ENCODE results near the gene ZDHHC4.
"Not testable (repeated sequence)": the region's sequence is repeated elsewhere in the genome, so short reads cannot be mapped to it uniquely, and the experiment has no call there.

Gene ZDHHC4

DNA sequence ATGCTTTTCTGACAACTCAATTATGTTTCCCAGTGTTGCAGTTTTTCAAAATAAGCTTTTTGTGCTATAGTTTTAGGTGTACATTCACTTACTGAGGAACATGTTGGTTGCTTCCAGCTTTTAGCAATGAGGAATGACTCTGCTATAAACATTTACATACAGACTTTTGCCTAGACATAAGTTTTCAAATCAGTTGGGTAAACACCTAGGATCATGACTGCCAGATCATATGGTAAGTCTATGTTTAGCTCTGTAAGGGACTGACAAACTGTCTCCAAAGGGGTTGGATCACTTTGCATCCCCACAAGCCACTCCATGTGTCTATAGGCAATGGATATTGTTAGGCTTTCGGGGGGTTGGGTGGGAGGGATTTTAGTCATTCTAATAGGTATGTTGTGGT lies 15.1 kb upstream of the ZDHHC4 start:
- DNase-seq (ENCODE audit: low spot score), result no peak

DNA sequence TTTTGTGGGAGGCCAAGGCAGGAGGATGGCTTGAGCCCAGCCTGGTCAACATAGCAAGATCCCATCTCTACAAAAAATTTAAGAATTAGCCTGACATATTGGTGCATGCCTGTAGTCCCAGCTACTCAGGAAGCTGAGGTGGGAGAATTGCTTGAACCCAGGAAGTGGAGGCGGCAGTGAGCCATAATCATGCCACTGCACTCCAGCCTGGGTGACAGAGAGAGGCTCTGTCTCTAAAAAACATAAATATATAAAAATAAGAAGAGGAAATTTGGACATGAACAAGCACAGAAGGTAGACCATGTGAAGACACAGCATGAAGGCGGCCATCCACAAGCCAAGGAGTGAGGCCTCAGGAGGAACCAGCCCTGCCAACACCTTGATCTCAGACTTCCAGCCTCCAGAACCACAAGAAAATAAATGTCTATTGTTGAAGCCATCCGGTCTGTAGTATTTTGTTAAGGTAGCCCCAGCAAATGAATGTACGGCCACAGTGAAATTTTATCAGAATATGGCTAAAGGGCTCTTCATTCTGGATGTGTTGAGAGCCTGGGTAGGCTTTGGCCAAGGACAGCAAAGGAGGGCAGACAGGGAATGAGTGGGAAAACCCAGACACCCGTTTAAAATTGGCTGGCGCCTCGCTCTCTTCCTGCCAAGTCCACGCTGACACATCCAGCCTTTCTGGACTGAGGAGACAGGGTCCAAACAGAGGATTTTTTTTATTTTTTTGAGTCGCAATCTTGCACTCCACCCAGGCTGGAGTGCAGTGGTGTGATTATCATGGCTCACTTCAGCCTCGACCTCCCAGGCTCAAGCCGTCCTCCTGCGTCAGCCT lies 13.1 kb upstream of the ZDHHC4 start:
- DNase-seq (ENCODE audit: low spot score), result peak; percentile 94

DNA sequence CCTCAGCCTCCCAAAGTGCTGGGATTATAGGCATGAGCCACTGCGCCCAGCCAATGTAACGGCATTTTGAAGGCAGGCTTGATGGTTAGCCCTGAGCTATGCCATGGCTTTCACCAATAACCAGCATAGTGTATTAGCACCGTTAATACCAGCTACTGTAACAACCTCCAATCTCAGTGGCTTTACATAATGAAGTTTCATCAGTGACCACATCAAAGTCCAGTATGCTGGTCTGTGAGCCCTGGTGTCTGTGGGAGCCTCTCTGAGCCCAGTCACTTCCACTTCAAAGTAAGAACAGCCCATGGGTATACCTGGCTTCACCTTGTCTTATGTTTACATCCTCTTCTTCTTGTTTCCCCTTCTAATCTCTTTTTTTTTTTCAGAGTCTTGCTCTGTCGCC lies 11.6 kb upstream of the ZDHHC4 start:
- DNase-seq (ENCODE audit: low spot score), result no peak

DNA sequence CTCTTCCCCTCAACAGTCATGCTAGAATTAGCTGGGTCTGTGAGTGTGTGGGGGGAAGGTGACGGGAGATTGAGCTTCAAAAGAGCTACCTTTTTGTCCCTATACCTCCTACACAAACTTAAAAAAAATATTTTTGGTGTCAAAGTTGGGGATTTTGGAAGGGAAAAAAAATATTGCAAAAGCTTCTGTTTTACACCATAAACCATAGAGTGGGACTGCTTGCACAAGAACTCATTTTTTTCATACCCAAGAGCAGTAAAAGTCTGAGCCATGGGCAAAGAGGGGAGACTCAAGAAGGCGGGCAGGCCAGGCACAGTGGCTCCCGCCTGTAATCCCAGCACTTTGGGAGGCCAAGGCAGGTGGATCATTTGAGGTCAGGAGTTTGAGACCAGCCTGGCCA lies 9.4 kb upstream of the ZDHHC4 start:
- DNase-seq (ENCODE audit: low spot score), result no peak

DNA sequence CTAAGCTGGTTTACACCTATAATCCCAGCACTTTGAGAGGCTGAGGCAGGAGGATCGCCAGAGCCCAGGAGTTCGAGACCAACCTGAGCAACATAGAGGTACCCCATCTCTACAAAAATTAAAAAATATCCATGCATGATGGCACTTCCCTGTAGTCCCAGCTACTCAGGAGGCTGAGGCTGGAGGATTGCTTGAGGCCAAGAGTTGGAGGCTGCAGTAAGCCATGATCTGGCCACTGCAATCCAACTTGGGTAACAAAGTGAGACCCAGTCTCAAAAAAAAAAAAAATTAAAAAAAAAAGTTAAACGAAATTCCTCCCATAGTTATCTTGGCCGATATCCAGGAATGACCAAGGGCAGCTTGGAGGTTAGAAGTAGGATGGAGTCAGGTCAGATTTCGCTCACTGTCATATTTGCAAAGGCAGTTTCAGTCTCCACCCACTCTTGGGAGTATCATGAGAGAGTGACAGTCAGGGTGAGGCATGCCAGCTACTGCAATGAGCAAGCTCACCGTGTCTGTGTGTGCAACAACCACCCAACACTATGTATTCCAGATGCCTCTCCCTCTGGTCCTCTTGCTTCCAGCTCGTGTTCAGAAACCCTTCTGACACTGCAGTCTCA lies 6.0 kb upstream of the ZDHHC4 start:
- DNase-seq (ENCODE audit: low spot score), result no peak

DNA sequence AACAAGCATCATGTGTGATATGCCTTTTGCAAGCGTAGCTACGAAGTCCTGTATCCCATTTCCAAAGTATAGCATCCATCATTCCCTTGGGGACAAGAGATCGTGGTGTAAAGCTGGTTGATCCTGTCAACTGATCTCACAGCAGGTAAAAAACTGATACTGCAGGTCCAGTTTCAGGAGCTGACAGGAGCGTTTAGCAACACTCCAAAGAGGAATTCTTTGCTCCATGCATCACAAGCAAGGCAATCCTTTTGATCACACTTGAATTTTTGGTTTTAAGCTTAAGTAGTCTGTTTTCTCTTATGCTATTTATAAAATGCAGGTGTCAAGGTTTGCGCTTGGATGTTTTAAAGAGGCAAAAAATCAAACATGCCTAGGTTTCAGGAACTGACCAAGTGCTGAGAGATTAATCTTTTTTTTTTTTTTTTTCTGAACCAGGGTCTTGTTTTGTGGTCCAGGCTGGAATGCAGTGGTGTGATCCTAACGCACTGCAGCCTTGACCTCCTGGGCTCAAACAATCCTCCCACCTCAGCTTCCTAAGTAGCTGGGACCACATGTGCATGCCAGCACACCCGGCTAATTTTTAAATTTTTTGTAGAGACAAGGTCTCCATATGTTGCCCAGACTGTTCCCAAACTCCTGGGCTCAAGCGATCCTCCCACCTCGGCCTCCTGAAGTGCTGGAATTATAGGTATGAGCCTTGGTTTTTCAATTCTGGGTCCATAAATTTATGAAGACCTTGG lies 1.8 kb upstream of the ZDHHC4 start:
- DNase-seq (ENCODE audit: low spot score), result no peak

DNA sequence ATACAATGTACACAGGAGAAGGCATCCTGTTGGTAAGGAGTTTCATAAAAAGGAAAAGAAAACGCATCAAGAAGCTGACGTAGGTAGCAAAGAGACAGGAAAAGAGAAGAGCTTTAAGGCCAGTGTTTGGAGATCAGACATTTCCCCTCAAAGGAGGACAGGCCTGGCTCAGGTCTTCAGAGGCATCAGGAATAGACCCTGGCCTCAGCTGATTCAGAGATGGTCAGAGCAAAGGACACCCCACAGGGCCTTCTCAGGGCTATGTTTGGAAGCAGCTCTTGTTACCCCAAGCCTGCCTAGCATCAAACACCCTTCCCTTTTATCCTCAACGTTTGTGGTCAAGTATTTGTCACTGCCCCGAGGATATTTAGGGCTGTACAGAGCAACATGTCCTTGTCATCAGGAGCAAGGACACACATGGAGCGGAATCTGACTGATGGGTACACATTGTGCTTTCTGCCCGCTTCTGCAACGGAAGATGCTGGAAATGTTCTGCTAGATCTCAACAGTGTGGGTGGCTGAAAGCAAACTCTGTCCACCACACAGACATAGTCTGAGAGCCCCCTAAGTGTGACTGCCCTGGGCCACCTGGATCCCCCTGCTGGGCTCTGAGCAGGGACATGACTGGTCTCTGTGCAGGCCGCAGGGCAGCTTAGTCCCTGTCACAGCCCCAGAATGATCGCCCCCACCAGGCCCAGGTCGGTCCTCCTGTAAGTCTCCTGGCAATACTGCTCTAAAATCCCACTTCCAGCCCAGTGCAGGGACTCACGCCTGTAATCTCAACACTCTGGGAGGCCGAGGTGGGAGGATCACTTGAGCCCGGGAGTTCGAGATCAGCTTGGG lies 1.0 kb upstream of the ZDHHC4 start:
- DNase-seq (ENCODE audit: low spot score), result no peak

DNA sequence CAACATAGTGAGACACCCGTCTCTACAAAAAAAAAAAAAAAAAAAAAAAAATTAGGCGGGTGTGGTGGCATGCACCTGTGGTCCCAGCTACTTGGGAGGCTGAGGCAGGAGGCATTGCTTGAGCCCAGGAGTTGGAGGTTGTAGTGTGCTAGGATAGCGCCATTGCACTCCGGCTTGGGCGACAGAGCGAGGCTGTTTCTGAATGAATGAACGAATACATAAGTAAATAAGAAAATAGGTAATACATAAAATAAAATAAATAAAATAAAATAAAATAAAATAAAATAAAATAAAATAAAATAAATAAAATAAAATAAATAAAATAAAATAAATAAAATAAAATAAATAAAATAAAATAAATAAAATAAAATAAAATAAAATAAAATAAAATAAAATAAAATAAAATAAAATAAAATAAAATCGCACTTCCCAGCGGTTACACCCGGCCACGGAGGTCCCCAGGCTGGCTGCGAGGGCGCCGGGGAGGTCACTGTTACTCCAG lies 336 bp upstream of the ZDHHC4 start:
- DNase-seq (ENCODE audit: low spot score), result not testable (repeated sequence)

DNA sequence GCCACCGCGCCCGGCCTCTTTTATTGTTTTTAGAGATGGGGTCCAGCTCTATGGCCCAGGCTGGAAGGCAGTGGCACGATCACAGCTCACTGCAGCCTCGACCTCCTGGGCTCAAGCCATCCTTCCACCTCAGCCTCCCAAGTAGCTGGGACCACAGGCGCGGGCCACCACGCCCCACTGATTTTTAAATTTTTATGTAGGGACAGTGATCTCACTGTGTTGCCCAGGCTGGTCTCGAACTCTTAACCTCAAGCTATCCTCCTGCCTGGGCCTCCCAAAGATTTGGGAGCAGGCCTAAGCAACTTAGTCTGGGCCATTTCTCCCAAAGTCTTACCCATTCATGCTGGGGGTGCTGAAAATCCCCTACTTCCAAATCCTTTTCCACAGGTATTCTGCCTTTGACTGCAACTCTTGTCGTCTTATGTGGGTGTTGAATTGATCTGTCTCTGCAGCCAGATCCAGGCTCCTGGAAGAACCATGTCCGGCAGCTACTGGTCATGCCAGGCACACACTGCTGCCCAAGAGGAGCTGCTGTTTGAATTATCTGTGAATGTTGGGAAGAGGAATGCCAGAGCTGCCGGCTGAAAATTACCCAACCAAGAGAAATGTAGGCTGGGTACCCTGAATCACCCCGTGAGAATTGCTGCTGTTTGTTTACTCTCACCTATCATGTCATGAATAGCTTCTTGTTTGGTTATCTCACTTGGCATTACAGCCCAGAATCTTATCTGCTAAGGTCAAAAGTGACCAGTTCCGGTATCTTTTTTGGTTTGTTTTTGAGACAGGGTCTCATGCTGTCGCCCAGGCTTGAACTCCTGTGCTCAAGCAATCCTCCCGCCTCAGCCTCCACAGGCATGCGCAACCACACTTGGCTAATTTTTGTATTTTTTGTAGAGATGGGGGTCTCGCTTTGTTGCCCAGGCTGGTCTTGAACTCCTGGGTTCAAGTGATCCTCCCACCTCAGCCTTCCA lies 1.1 kb downstream of the ZDHHC4 start:
- no peak for DNase-seq (ENCODE audit: low spot score)

DNA sequence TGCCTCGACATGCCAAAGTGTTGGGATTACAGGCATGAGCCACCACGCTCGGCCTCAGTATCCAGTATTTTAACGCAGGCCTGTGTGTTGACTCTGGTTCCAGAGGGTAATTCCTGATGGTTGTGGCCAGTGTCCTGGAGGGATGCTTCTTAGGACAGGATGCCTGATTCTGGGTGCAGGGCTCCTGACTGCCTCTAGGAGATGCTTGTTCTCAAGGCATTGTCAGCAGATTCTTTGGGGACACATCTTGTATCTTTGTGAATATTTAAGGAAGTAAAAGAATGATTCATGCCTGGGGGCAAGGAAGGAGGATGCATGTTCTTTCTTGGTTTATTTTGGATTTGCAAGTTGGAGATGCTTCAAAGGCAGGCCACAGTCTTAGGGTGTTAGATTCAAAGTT lies 2.2 kb downstream of the ZDHHC4 start:
- no peak for DNase-seq (ENCODE audit: low spot score)

DNA sequence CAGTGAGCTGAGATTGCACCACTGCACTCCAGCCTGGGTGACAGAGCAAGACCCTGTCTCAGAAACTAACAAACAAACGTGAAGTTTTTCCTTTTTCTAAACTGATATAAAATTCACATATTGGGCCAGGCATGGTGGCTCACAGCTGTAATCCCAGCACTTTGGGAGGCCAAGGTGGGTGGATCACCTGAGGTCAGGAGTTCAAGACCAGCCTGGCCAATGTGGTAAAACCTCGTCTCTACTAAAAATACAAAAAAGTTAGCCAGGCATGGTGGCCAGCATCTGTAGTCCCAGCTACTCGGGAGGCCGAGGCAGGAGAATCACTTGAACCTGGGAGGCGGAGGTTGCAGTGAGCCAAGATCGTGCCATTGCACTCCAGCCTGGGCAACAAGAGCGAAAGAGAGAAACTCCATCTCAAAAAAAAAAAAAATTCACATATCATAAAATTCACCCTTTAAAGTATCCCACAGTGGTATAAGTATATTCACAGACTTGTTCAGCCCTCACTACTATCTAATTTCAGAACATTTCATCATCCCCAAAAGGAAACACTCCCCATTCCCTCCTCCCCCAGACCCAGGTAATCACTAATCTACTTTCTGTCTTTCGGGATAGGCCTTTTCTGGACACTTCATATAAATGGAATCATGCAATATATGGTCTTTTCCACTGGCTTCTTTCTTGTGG lies 8.6 kb downstream of the ZDHHC4 start:
- DNase-seq (ENCODE audit: low spot score), result not testable (repeated sequence)

DNA sequence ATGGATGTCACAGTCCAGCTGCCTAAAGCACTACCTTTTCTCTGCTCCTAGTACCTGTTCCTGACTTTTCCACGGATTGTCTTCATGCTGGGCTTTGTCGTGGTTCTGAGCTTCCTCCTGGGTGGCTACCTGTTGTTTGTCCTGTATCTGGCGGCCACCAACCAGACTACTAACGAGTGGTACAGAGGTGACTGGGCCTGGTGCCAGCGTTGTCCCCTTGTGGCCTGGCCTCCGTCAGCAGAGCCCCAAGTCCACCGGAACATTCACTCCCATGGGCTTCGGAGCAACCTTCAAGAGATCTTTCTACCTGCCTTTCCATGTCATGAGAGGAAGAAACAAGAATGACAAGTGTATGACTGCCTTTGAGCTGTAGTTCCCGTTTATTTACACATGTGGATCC lies 11.3 kb downstream of the ZDHHC4 start:
- DNase-seq (ENCODE audit: low spot score), result no peak

DNA sequence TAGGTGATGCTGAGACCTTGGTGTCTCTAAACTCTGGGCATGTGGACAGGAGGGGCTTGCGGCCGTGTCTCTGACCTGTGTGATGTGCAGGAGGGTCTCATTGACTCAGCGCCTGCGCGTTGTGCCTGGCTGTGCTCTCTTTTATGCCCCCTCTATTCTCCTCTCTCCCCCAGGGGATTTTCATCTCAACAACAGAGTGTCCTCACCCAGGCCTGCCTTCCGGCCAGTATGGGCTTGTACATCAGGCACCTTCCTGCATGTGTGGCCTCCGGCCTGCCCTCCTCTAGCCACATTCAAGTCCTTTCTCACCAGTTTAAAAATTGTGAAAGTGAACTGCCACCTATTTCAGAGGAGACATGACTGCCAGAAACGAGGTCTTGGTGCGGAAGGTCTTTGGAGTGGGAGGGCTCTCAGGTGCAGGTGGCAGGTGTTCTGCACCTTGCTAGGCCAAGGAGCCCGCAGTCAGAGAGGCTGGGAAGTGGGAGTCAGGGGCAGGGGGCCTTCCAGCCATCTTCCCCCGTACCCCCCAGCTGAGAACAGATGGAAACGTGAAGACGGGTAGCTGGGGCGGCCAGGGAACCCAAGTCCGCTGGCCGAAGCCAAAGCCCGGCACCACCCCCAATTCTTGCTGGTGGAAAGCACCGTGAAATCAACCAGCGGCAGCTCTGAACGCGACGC lies 12.0 kb downstream of the ZDHHC4 start:
- DNase-seq (ENCODE audit: low spot score), result no peak

DNA sequence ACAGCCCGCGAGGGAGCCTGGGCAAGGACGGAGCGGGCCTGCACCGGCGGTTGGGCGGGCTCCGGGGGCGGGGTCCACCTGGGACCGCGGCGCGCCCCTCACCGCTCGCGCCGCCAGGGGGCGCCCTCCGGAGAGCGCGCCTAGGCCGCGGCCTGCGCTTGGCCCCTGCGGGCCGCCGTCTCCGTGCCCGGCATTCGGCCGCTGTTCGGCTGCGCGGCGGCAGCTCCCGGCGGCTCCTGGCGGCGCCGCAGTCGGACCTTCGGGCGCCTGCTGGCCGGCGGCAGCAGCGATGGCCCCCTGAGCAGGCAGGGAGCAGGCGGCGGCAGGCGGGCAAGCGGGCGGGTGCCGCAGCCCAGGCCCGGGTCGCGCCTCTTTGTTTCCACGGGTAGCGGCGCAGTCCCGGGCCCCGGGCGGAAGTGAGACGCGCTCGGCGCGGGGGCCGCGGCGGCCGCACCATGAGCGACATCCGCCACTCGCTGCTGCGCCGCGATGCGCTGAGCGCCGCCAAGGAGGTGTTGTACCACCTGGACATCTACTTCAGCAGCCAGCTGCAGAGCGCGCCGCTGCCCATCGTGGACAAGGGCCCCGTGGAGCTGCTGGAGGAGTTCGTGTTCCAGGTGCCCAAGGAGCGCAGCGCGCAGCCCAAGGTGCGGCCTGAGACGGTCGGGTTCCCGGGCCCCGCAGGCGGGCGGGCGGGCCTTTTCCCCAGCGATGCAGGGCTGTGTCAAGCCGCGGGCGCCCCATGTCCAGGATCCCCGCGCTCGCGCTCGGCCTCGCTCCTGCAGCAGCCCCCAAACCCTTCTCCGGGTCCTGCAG lies 12.8 kb downstream of the ZDHHC4 start, which contains the start of gene INTS15:
TSS of gene INTS15 (plus strand) at position 193 of the 816 bp plus-strand sequence. CDS start at position 456, 263 bp downstream.
- DNase-seq (ENCODE audit: low spot score), result peak; percentile 54

DNA sequence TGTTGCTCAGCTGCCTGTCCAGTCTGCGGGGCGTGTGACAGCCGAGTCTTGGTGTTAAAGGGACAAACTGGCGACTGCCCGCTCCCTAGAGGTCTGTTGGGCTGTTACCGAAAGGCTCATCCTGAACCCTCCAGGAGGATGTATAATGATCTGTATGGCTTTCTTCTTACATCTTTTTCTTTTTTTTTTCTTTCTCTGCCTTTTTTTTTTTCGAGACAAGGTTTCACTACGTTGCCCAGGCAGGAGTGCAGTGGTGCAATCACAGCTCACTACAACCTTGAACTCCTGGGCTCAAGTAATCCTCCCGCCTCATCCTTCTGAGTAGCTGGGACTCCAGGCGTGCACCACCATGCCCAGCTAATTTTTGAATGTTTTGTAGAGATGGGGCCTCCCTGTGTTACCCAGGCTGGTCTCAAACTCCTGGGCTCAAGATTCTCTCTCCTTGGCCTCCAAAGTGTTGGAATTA lies 13.4 kb downstream of the ZDHHC4 start:
- peak; percentile 38 for DNase-seq (ENCODE audit: low spot score)

DNA sequence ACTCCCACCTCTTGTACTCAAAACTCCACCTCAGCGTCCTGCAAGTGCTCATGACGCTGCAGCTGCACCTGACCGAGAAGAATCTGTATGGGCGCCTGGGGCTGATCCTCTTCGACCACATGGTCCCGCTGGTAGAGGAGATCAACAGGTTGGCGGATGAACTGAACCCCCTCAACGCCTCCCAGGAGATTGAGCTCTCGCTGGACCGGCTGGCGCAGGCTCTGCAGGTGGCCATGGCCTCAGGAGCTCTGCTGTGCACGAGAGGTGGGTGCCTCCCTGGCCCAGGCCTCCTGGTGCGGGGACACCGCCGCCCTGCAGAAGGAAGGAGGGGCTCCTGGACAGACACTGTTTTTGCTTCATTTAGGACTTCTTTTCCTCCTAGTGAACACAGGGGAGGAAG lies 22.8 kb downstream of the ZDHHC4 start:
- no peak for DNase-seq (ENCODE audit: low spot score)

DNA sequence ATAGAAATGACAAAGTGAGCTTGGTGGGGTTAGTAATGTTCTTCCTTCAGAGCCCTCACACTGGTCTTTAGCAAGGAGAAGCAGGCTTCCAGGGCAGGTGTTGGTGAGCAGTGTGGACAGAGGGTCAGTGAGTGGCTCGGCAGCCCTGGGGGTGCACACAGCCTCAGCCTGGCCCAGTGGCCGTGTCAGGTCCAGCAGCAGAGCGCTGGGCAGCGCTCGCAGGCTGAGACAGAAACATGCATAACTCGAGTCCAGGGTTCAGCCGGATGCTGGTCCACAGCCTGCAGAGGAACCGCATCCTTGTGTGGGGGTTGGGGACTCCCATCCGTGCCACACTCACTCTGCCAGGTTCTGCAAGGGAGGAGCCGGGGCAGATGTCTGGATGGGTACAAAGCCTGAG lies 27.2 kb downstream of the ZDHHC4 start:
- DNase-seq (ENCODE audit: low spot score), result no peak

DNA sequence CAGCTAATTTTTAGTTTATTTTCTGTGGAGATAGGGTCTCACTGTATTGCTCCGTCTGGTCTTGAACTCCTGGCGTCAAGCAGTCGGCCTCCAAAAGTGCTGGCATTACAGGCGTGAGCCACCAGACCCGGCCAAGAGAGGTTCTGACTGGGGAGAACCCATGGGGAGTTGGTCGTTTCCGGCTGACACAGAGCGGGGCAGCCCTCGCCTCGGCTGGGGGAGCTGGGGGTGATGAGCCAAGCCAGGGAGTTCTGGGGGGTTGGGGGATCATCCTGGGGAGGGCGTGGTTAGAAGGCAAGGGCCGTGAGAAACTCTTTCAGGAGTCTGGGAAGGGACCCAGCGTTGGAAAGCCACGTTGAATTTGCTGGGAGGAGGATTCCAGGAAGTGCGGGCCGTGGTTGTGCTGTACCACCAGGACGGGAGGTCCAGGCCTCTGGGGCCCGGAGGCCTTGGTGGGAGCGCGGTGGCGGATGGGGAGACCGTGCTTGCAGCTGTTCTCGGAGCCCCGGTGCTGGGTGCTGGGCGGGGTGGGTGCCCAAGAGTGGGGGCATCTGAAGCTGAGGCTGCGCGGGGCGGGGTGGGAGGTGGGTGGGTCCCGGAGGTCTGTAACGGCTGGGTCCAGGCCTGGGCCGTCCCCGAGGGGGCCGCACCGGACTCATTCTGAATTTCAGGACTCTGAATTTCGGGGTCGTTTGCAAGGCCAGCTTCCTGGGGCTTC lies 29.8 kb downstream of the ZDHHC4 start:
- DNase-seq (ENCODE audit: low spot score), result no peak
